NCI-H2107 treated with DMSO at 0.1 percent for 48 hours (cell line): ENCODE results near the gene NKAP.
"Not testable (repeated sequence)": the region's sequence is repeated elsewhere in the genome, so short reads cannot be mapped to it uniquely, and the experiment has no call there.

Experiments used
- DNase-seq: peaks from one replicate; lab custom pipeline; 2025; ENCODE audit not compliant: unreplicated experiment; lab: John Stamatoyannopoulos, UW

The NKAP gene

GRCh38 chrX:119943185-119943988 is at the start of gene NKAP:
NKAP (minus strand) TSS chrX:119943751; CDS start chrX:119943605, 146 bp downstream.
- DNase-seq = peak; percentile 63

- peak; percentile 2 for DNase-seq
These were observed 47.6 kb upstream of the NKAP start for GRCh38 chrX:119991005-119991787.

- DNase-seq = no peak
These were observed 47.0 kb upstream of the NKAP start for GRCh38 chrX:119990556-119991004.

GRCh38 chrX:119989905-119990555 is 46.5 kb upstream of the NKAP start:
- peak; percentile 4 for DNase-seq

- DNase-seq = no peak
These were observed 42.7 kb upstream of the NKAP start for GRCh38 chrX:119986203-119986602.

GRCh38 chrX:119984652-119985051 is 41.1 kb upstream of the NKAP start:
- peak; percentile 6 for DNase-seq

- DNase-seq = no peak
These were observed 39.9 kb upstream of the NKAP start for GRCh38 chrX:119983494-119983893.

GRCh38 chrX:119982145-119982544 is 38.6 kb upstream of the NKAP start:
- DNase-seq = no peak

GRCh38 chrX:119981286-119982070 is 37.9 kb upstream of the NKAP start:
- DNase-seq = peak; percentile 35

- not testable (repeated sequence) for DNase-seq
These were observed 33.6 kb upstream of the NKAP start for GRCh38 chrX:119977172-119977571.

- no peak for DNase-seq
These were observed 27.6 kb upstream of the NKAP start for GRCh38 chrX:119971184-119971583.

GRCh38 chrX:119970574-119970973 is 27.0 kb upstream of the NKAP start:
- DNase-seq = no peak

GRCh38 chrX:119966837-119967236 is 23.3 kb upstream of the NKAP start:
- not testable (repeated sequence) for DNase-seq

- no peak for DNase-seq
These were observed 17.1 kb upstream of the NKAP start for GRCh38 chrX:119960625-119961024.

GRCh38 chrX:119955807-119956570 is 12.4 kb upstream of the NKAP start:
- DNase-seq = not testable (repeated sequence)

- no peak for DNase-seq
These were observed 10.8 kb upstream of the NKAP start for GRCh38 chrX:119954374-119954773.

GRCh38 chrX:119948381-119948780 is 4.8 kb upstream of the NKAP start:
- no peak for DNase-seq

GRCh38 chrX:119945481-119945880 is 1.9 kb upstream of the NKAP start:
- DNase-seq = no peak

- DNase-seq = peak; percentile 6
These were observed 743 bp downstream of the NKAP start for GRCh38 chrX:119942831-119943184.

GRCh38 chrX:119942173-119942819 is 1.3 kb downstream of the NKAP start:
- no peak for DNase-seq
